Anterior cingulate cortex (tissue), 58 donors: ENCODE results near the gene BAIAP2L2.

Experiments
- DNase-seq, 58 donors: peaks; one replicate each; lab custom pipeline; 2025; lab: John Stamatoyannopoulos, UW

The BAIAP2L2 gene

DNA sequence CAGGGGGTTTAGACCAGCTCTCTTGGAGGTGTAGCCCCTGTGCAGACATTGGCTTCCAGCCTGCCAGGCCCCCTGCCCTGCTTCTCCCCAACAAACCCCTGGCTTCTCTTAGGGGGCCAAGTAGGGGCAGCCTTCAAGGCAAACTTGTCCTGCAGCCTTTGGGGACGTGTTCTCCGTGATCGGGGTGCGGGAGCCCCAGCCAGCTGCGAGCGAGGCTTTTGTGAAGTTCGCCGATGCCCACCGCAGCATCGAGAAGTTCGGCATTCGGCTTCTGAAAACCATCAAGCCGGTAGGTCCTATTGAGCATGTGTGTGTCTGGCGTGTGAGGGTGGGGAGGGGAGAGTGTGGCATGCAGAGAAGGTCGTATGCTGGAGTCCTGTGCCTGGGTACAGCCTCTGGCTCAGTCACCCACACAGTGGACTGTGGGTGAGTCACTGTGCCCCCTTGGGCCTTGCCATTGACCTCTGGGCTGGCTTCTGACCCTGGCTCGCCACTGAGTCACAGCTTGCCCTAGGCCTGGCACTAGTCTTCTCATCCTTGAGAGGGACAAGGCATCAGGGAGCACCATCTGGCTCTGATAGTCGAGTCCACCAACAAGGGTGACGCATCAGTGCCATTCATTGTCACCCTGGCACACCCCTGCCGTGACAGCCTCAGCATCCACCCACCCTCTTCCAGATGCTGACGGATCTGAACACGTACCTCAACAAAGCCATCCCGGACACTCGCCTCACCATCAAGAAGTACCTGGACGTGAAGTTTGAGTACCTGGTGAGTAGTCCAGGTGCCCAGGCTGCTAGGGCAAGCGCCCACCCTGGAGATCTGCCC, 37.9 kb downstream of the BAIAP2L2 start:
- no peak for DNase-seq

DNA sequence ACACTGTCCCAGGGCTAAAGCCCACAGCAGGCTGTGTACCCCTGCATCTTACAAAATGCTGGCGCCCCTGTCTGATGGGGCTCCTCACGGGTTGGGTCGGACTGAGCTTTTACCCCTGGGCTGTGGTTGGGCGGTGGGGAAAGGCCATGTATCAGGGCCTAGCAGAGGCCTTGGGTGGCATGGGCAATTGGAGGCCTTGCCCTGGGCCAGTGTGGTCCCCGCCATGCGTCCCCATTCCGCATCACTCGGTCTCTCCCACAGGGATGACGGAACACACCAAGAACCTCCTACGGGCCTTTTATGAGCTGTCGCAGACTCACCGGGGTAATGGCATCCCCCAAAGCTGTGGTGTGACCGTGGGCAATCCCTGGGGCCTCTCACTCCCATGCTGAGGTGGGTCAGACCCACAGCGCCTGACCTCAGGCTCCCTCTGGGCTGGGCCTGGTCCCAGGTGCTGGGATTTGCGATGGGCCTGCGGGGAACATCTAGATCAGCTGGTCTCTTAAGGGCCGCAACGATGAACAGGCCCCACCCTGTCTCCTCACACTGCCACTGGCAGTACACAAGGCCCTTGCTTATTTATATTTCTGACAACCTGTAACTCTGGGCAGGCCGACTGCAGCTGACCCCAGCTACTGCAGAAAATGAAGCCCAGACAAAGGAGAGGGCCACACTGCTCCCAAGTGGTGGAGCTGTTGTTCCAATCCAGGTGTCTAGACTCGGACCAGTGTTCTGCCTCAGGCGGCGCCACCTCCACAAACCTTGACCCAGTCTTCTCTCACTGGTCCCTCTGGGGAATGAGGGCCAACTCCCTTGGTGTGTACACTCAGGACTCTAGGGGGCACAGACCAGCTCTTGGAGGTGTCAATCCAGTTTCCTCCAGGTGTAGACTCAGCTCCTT, 38.8 kb downstream of the BAIAP2L2 start:
- DNase-seq = no peak

DNA sequence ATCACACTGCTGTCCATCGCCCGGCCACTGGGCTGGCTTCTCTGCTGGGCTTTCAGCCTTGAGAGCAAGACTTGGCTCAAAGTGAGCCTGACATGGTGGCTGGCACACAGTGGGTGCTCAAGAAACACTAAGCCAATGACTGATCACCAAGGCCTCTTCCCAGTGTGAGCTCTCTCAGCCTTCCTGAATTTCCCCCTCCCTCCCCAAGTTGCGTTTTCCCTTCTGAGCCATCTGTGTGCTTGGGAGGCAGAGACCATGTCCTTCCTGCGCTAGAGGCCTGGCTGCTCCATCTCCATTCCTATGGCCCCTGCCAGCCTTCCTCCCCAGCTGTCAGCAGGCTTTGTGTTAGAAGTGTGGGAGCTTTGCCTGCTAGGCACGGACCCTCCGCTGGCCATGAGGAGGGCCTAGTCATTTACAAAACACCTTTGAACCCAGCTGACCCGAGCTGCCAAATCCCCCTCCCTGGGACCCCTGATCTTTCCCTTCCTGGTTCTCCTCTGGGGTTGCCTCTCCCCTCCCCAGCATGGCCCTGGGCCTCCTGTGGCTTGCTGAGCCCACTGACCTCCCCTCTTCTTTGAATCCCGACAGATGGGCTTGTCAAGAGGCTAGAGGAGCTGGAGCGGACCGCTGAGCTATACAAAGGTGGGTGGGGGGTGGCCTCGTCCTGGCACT, 40.1 kb downstream of the BAIAP2L2 start:
- DNase-seq = peak in 2 of 58 donors; percentile 36 to 38

DNA sequence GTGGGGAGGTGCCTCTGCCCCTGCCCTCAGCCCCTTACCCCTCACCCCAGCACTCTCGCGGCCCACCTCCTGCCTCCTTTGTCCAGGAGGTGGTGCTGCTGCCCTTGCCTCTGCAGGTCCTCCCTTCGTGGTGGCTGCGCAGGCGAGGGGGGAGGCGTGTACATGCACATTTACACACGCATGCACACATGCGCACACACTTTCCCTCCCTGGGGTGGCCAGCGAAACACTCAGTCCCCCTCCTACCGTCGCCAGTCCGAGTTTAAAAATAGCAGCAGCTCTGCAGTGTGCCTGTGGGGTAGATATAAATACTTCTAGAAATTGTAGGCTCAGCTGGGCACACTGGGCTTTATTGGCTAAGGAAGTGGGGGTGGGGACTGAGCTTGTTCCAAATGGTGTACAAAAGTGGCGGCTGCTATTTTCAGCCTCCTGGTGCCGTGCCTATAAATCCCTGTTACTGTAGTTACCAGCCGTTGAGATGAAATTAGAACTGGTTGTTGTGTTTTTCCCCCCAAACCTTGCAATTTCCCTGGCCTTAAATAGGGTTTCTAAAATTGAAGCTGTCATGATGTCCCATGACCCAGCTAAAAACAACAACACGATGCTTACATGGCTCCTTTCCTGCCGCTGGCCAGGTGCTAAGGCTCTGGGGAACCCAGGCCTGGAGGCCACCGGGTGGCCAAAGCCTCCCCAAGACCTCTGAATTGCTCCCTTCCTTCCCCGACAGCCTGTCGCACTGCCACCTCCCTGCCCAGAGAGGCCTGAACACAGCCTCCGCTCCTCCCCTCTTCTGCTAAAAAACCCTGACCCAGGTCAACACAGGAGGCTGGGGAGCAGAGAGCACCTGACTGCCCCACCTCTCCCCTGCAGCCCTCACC, 40.9 kb downstream of the BAIAP2L2 start:
- peak in 56 of 58 donors; percentile 26 to 95 (median 79) for DNase-seq

- no peak for DNase-seq
Observed at GRCh38 chr22:38068641-38069371, 41.7 kb downstream of the BAIAP2L2 start.

- no peak for DNase-seq
Observed at GRCh38 chr22:38067761-38068360, 42.6 kb downstream of the BAIAP2L2 start.

GRCh38 chr22:38067028-38067415, 43.5 kb downstream of the BAIAP2L2 start:
- DNase-seq = no peak

GRCh38 chr22:38066381-38067027, 44.0 kb downstream of the BAIAP2L2 start:
- DNase-seq = peak in 2 of 58 donors; percentile 15 to 45

GRCh38 chr22:38065539-38065938, 44.9 kb downstream of the BAIAP2L2 start:
- DNase-seq = no peak

GRCh38 chr22:38062791-38063190, 47.7 kb downstream of the BAIAP2L2 start:
- DNase-seq = peak in 36 of 58 donors; percentile 22 to 76 (median 46)

DNA sequence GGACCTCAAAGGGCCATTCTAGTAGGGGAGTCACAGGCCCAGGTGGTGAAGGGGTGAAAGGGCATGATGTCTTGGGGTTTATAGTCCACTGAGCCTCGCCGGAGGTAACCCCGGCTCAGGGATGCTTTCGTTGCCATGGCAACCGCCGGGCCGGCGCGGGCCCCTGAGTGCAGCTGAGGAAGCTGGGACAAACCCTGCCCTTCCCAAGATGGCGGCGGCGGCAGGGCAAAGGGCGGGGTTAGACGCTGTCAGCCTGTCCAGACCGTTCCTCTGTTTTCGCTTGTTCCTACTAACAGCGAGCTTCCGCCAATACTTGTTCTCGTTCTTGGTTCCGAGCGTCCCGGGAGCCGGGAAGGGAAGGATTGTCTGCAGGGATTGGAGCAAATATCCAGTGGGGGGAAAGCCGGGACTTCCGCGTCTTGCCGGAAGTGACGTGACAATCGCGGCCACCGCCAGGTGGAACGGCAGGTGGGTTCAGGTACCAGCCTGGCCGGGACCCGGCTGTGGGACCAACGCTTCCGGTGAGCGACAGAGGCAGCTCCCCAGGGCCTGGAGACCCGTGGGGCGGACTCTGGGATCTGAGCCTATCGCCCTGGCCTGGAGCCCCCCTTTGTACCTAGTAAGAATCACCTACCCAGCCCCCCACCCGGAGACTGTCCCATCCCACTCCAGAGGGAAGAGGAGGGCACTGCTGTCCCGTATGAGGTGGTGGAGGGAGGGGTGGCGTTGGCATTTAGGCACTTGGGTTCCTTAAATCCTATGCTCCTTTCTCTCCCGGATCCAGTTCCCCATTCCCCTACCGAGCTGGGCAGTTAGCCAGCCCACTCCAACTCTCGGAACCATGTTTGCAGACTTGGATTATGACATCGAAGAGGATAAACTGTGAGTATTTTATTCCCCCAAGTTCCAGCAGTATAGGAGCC, 53.3 kb downstream of the BAIAP2L2 start, which contains the start of gene PICK1:
Gene PICK1 (plus strand): TSS at position 436 of the 923 bp plus-strand sequence. CDS start 406 bp downstream, at position 842.
- peak; percentile 62 to 97 (median 91) for DNase-seq

DNA sequence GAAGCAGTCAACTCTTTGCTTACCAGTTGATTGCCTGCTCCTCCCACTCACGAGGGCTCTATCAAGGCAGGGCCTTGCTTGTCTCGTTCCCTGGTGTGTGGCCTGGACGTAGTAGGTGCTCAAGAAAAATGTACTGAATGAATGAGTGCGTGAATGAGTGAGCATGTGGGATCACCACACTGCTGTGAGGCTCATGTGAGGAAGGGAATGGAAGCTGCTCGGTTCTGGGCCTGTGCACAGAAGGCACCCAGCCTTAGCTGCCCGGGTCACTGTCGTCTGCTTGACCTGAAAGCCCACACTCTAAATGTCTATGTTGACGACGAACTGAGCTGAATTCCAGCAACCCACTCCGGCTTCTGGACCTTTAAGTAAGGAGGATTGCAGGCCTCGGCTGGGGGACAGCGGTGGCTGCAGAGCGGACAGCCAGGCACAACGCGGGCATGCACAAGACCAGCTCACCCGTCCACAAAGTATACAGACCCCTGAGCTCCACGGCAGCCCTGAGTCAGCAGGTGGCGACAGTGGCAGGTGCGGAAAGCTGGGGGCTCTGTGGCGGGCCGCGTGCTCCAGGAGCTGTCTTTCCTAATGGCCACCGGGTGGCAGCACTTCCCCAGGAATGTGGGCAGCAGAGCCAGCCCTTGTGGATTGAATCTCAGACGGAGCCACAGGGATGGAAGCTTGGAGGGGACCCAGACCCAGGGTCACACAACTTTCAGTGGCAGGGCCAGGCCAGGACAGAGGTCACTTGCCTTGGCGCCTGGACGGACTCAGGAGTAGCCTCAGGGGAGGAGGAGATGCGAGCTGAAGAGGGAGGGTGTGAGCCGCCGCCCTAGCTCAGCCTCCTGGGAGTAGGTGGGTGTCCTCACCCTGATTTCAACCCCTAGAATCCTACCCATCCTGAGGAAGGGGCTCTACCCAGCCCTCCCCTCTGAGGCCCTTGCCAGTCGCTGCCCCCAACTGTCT, 58.3 kb downstream of the BAIAP2L2 start:
- DNase-seq = peak in 57 of 58 donors; percentile 31 to 89 (median 75)

DNA sequence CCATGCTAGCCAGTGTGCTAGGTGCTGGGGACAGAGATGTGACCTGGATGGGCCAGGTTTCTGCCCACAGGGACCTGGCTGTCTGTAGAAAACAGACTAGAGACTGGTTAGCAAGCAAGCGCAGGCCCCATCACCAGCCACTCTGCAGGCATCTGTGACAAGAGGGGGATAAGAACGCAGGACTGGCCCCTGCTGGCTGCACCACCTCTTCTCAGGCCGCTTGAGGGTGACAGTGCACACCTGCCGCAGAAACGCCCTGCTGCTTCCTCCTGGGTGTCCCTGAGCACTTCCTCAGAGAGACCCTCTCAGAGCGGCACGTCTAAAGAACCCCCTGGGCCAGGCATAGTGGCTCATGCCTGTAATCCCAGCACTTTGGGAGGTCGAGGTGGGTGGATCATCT, 59.2 kb downstream of the BAIAP2L2 start:
- no peak for DNase-seq

DNA sequence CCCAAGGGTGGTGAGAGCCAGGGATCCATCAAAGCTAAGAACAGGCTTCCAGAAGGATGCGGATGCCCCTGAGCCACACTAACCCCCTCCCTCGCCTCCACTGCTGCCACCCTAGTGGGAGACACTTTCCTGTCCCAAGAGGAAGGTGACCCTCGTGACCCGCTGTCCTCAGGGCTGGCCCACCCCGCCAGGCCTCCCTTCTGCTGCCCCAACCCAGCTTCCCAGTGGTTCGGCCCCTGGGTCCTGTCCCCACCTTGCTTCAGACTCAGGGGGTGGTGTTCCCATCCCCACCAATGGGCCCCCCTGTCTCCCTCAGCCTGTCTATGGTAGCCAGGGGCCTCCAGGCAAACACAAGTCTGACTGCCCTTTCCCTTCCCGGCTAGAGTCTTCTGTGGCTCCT, 59.8 kb downstream of the BAIAP2L2 start:
- DNase-seq = no peak

- peak in 46 of 58 donors; percentile 17 to 86 (median 64) for DNase-seq
Observed at GRCh38 chr22:38049812-38050619, 60.5 kb downstream of the BAIAP2L2 start.
